Measurements from ENCODE around the gene ADGRA1.

DNA sequence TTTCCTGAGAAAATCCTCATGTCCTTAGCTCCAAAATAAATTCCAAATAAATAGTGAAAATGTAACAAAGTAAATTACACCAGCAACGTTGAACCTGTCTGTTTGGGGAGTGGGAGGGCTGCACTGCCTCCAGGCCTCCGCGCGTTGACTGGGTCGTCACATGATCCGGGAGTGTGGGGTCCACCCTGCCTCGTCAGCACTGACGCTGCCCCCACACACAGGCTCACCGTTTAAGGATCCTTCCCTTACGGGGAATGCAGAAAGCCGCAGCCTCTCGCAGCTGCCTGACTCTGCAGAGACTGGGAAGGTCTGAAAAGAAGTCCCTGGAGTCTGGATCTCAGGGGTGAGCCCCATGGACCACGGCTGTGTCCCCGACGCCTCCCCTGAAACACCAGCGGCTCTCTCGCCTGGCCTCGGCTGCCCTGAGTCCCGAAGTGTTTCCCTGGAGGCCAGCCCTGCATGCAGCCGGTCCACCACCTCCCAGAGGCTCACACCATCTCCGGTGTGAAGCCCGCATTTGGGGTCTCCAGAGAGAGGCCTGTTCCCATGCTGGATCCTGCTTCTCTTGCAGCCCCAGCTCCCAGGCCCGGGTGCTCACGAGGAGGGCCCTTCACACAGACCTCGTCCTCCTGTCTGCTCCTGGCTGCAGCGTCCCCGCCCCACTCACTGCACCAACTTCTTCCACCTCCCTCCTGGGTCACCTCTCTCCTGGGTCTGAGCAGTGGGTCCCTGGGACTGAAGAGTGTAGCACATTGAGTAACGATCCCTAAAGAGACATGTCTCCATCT is 49.5 kb upstream of the ADGRA1 start:
- no peak for TF ChIP-seq POLR2A (IDR thresholded peaks at IDR 0.05)
- TF ChIP-seq, protein P1, sequence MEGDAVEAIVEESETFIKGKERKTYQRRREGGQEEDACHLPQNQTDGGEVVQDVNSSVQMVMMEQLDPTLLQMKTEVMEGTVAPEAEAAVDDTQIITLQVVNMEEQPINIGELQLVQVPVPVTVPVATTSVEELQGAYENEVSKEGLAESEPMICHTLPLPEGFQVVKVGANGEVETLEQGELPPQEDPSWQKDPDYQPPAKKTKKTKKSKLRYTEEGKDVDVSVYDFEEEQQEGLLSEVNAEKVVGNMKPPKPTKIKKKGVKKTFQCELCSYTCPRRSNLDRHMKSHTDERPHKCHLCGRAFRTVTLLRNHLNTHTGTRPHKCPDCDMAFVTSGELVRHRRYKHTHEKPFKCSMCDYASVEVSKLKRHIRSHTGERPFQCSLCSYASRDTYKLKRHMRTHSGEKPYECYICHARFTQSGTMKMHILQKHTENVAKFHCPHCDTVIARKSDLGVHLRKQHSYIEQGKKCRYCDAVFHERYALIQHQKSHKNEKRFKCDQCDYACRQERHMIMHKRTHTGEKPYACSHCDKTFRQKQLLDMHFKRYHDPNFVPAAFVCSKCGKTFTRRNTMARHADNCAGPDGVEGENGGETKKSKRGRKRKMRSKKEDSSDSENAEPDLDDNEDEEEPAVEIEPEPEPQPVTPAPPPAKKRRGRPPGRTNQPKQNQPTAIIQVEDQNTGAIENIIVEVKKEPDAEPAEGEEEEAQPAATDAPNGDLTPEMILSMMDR (IDR thresholded peaks at IDR 0.05) = no peak

Measured in prostate gland (tissue), 2 donors.